HCT116 (cell line): Measurements from ENCODE around the gene TADA2B. TPM values are rescaled to one million over a fixed set of nuclear protein-coding genes. Genes with fewer than 3 reads are reported as not detected.

ENCODE experiments used
- ATAC-seq: fragments of 200-7000 bp; cut with Tn5 transposase; 2 replicates; pipeline ENCODE4 v1.9.1; 2020; ENCODE audit warnings: mild to moderate bottlenecking, moderate library complexity
- BruUV-seq: library from RNA; stranded (reverse); fragments of 400-500 nt; replicated peaks from 2 replicates; lab custom pipeline; 2021; lab: Mats Ljungman, UMichigan
- CTCF ChIA-PET: fragments of 300-600 bp; sonication (Branson Sonifier 250); formaldehyde crosslinking; loops from one replicate; lab custom pipeline; 2021; ENCODE audit warnings: antibody characterized with exemption; lab: Charles Lee
- POLR2A ChIA-PET: fragments of 300-600, 350-600 bp; sonication (Branson Sonifier 250); formaldehyde crosslinking; loops from one replicate; lab custom pipeline; 2021; ENCODE audit warnings: antibody characterized with exemption; lab: Charles Lee
- RAD21 ChIA-PET, 2 experiments: fragments of 300-600 bp; sonication (Branson Sonifier 250); formaldehyde crosslinking; loops; one replicate each; lab custom pipeline; 2023; ENCODE audit warnings: low total read pairs in 2 of 2; ENCODE audit not compliant: uncharacterized antibody in 2 of 2, unreplicated experiment in 2 of 2, low non-redundant PET in 1 of 2; lab: Charles Lee
- DNase-seq: peaks from one replicate; pipeline ENCODE4 v3.0.0-alpha.2; 2010; ENCODE audit warnings: low read depth, low spot score
- H2AFZ ChIP-seq: fragments of 200-600 bp; shearing (Covaris generic), sonication (generic); 2 replicates; pipeline ENCODE4 v1.6.1; 2017; ENCODE audit warnings: low read depth, mixed run types, mixed read lengths, antibody characterized with exemption, low read length; ENCODE audit not compliant: poor library complexity, severe bottlenecking
- H3K27ac ChIP-seq: 2 replicates; pipeline ENCODE4 v1.5.1; 2012; ENCODE audit warnings: low read depth, low read length
- H3K27me3 ChIP-seq: fragments of 200-600 bp; sonication (generic); 2 replicates; pipeline ENCODE4 v1.6.1; 2016; ENCODE audit warnings: mixed run types, low read length, mixed read lengths; ENCODE audit not compliant: insufficient read depth
- H3K36me3 ChIP-seq, 2 experiments: fragments of 200-500 bp in 1 of 2; fragments of 200-600 bp in 1 of 2; sonication (Bioruptor generic) in 1 of 2; sonication (generic) in 1 of 2; 2 replicates each; pipeline versions ENCODE4 v1.5.1 to v1.6.1; 2014 to 2016; ENCODE audit warnings: low read length in 2 of 2, inconsistent platforms in 1 of 2, mixed read lengths in 1 of 2, mixed run types in 1 of 2; ENCODE audit not compliant: insufficient read depth in 2 of 2, control insufficient read depth in 1 of 2
- H3K4me1 ChIP-seq, 2 experiments: fragments of 200-600 bp in 1 of 2; sonication (generic) in 1 of 2; 2 replicates each; pipeline versions ENCODE4 v1.5.1 to v1.6.1; 2012 to 2017; ENCODE audit warnings: low read length in 2 of 2, inconsistent platforms in 1 of 2, mild to moderate bottlenecking in 1 of 2, mixed read lengths in 1 of 2, mixed run types in 1 of 2, moderate library complexity in 1 of 2; ENCODE audit not compliant: insufficient read depth in 2 of 2, control insufficient read depth in 1 of 2
- H3K4me2 ChIP-seq: fragments of 200-600 bp; sonication (generic); 2 replicates; pipeline ENCODE4 v1.6.1; 2017; ENCODE audit warnings: mixed run types, low read length, mixed read lengths
- H3K4me3 ChIP-seq, 2 experiments: fragments of 200-600 bp in 1 of 2; sonication (generic) in 1 of 2; replicated peaks in 1 of 2; 2 replicates each; pipeline ENCODE4 v1.5.1; 2011 to 2016; ENCODE audit warnings: low read length in 2 of 2, control low read depth in 1 of 2, low read depth in 1 of 2, mild to moderate bottlenecking in 1 of 2, mixed read lengths in 1 of 2, mixed run types in 1 of 2
- H3K79me2 ChIP-seq: fragments of 200-600 bp; sonication (generic); 2 replicates; pipeline ENCODE4 v1.6.1; 2017; ENCODE audit warnings: mild to moderate bottlenecking, mixed run types, low read length, moderate library complexity, mixed read lengths; ENCODE audit not compliant: insufficient read depth
- H3K9ac ChIP-seq: fragments of 200-600 bp; sonication (generic); 2 replicates; pipeline ENCODE4 v1.6.1; 2016; ENCODE audit warnings: low read length, mixed read lengths
- H3K9me2 ChIP-seq: fragments of 200-600 bp; sonication (generic), shearing (Covaris generic); 2 replicates; pipeline ENCODE4 v1.6.1; 2017; ENCODE audit warnings: mixed run types, mild to moderate bottlenecking, moderate library complexity; ENCODE audit not compliant: insufficient read depth
- H3K9me3 ChIP-seq, 2 experiments: fragments of 200-500 bp in 1 of 2; fragments of 200-600 bp in 1 of 2; sonication (Bioruptor generic) in 1 of 2; sonication (generic) in 1 of 2; 2 replicates each; pipeline ENCODE4 v1.6.1; 2014 to 2017; ENCODE audit warnings: low read length in 2 of 2, mixed read lengths in 2 of 2, inconsistent platforms in 1 of 2, low read depth in 1 of 2, mild to moderate bottlenecking in 1 of 2, mixed run types in 1 of 2, moderate library complexity in 1 of 2; ENCODE audit not compliant: control insufficient read depth in 1 of 2, insufficient read depth in 1 of 2
- H4K20me1 ChIP-seq: fragments of 200-600 bp; sonication (generic), shearing (Covaris generic); 2 replicates; pipeline ENCODE4 v1.6.1; 2017; ENCODE audit warnings: mixed run types, mild to moderate bottlenecking, moderate library complexity; ENCODE audit not compliant: insufficient read depth
- CBX3 ChIP-seq: IDR thresholded peaks from 2 replicates; pipeline ENCODE4 v1.6.1; 2012; ENCODE audit warnings: low read depth
- EGR1 ChIP-seq: IDR thresholded peaks from 2 replicates; pipeline ENCODE4 v1.6.1; 2012; ENCODE audit warnings: low read depth
- ELF1 ChIP-seq: IDR thresholded peaks from 2 replicates; pipeline ENCODE4 v1.6.1; 2012; ENCODE audit warnings: low read depth, borderline replicate concordance
- EZH2phosphoT487 ChIP-seq: fragments of 200-600 bp; IDR thresholded peaks from 2 replicates; pipeline ENCODE4 v1.6.1; 2018; ENCODE audit warnings: antibody characterized with exemption, borderline replicate concordance
- JUND ChIP-seq: IDR thresholded peaks from 2 replicates; pipeline ENCODE4 v1.6.1; 2012
- POLR2AphosphoS5 ChIP-seq: IDR thresholded peaks from 2 replicates; pipeline ENCODE4 v1.6.1; 2011; ENCODE audit warnings: mild to moderate bottlenecking, low read depth, low read length, moderate library complexity
- RAD21 ChIP-seq: IDR thresholded peaks from 2 replicates; pipeline ENCODE4 v1.6.1; 2012; ENCODE audit warnings: low read depth, mild to moderate bottlenecking
- SP1 ChIP-seq: IDR thresholded peaks from 2 replicates; pipeline ENCODE4 v1.6.1; 2012; ENCODE audit warnings: low read depth
- TCF7L2 ChIP-seq: IDR thresholded peaks from 2 replicates; pipeline ENCODE4 v1.7.0; 2011; ENCODE audit warnings: borderline replicate concordance, inconsistent platforms; ENCODE audit not compliant: insufficient read depth, insufficient read length; ENCODE audit errors: extremely low read depth
- YY1 ChIP-seq: IDR thresholded peaks from 2 replicates; pipeline ENCODE4 v1.6.1; 2011; ENCODE audit warnings: low read length, low read depth, moderate library complexity, mild to moderate bottlenecking; ENCODE audit not compliant: insufficient replicate concordance; ENCODE audit errors: extremely low read depth
- intact Hi-C: fragments of 100-400 bp; cut with micrococcal nuclease; formaldehyde crosslinking; loops from 2 replicates; pipeline ENCODE4 v1.10.0; 2022
- total RNA-seq: library from RNA; stranded (reverse); gene quantifications from one replicate; pipeline ENCODE4 v1.2.1, GENCODE V29; 2021; ENCODE audit not compliant: unreplicated experiment
- TF ChIP-seq, protein P1 (sequence below): IDR thresholded peaks from 2 replicates; pipeline ENCODE4 v1.6.1; 2012
- TF ChIP-seq, protein P2 (sequence below): IDR thresholded peaks from 2 replicates; pipeline ENCODE4 v1.6.1; 2012; ENCODE audit warnings: low read depth
- TF ChIP-seq, protein P3 (sequence below): IDR thresholded peaks from 2 replicates; pipeline ENCODE4 v1.6.1; 2012

TADA2B gene
- total RNA-seq, 1 experiment from 2014 or later = 13.4 TPM

DNA sequence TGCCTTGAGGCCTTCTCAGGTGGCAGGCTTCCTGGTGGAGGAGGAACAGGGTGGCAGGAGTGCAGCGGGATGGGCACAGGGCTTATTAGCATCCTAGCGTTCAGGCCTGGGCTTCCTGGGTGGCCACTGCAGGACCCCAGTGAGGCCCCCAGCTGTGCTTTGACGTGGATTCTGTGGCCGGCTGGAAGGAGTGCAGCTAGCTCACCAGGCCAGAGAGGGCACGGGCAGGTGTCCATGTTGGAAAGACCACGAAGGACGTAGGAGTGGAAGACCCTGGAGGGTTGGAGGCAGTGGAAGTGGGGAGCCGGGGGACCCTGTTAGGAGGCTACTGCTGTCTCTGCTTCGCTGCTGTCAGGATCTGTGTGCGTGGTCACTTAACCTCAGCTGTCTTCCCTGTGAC lies 13.3 kb upstream of the TADA2B start:
- ATAC-seq = no peak
- RAD21 ChIA-PET = no interaction called here
- DNase-seq = no peak
- H3K79me2 ChIP-seq = no peaks in the 10 kb centered on the region; the same call in 1 of the 2 replicates
- intact Hi-C loops = no loop called here
- H4K20me1 ChIP-seq = no peaks in the 10 kb centered on the region
- no peak overlapping the region for H3K4me2 ChIP-seq
- H3K27ac ChIP-seq = no peak overlapping the region
- H3K9me3 ChIP-seq = no peaks in the 10 kb centered on the region
- TF ChIP-seq POLR2AphosphoS5 (no peak), RAD21 (no peak), YY1 (no peak), ELF1 (no peak), EZH2phosphoT487 (no peak), TCF7L2 (no peak), CBX3 (no peak), EGR1 (no peak), JUND (no peak), SP1 (no peak)
- TF ChIP-seq, protein P1, sequence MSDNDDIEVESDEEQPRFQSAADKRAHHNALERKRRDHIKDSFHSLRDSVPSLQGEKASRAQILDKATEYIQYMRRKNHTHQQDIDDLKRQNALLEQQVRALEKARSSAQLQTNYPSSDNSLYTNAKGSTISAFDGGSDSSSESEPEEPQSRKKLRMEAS = no peak
- TF ChIP-seq, protein P2, sequence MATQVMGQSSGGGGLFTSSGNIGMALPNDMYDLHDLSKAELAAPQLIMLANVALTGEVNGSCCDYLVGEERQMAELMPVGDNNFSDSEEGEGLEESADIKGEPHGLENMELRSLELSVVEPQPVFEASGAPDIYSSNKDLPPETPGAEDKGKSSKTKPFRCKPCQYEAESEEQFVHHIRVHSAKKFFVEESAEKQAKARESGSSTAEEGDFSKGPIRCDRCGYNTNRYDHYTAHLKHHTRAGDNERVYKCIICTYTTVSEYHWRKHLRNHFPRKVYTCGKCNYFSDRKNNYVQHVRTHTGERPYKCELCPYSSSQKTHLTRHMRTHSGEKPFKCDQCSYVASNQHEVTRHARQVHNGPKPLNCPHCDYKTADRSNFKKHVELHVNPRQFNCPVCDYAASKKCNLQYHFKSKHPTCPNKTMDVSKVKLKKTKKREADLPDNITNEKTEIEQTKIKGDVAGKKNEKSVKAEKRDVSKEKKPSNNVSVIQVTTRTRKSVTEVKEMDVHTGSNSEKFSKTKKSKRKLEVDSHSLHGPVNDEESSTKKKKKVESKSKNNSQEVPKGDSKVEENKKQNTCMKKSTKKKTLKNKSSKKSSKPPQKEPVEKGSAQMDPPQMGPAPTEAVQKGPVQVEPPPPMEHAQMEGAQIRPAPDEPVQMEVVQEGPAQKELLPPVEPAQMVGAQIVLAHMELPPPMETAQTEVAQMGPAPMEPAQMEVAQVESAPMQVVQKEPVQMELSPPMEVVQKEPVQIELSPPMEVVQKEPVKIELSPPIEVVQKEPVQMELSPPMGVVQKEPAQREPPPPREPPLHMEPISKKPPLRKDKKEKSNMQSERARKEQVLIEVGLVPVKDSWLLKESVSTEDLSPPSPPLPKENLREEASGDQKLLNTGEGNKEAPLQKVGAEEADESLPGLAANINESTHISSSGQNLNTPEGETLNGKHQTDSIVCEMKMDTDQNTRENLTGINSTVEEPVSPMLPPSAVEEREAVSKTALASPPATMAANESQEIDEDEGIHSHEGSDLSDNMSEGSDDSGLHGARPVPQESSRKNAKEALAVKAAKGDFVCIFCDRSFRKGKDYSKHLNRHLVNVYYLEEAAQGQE = no peak
- TF ChIP-seq, protein P3, sequence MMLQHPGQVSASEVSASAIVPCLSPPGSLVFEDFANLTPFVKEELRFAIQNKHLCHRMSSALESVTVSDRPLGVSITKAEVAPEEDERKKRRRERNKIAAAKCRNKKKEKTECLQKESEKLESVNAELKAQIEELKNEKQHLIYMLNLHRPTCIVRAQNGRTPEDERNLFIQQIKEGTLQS = no peak
- POLR2A ChIA-PET = no interaction called here
- no peak overlapping the region for H3K4me3 ChIP-seq
- no peak overlapping the region for H2AFZ ChIP-seq
- H3K36me3 ChIP-seq = peaks cover 5 to 20% of the 10 kb centered on the region in 2 experiments; a peak in 3 of 4 replicates
- no TSS peak for BruUV-seq
- CTCF ChIA-PET = interaction anchor here (1.4 kb wide), 1 partner anchor 13 kb away, joined by 4 read pairs; a partner anchor contains a TSS
- H3K9me2 ChIP-seq = no peaks in the 10 kb centered on the region
- no peaks in the 10 kb centered on the region for H3K27me3 ChIP-seq
- peaks cover 0 to 21% of the 10 kb centered on the region in 2 experiments; a peak in 2 of 4 replicates for H3K4me1 ChIP-seq
- no peak overlapping the region for H3K9ac ChIP-seq
